RWPE2 (cell line): Measurements from ENCODE around the gene TSHZ1.

Source experiments
- ATAC-seq: fragments of 200-7000 bp; cut with Tn5 transposase; 3 replicates; pipeline ENCODE4 v1.9.1; 2021; ENCODE audit warnings: low read depth
- DNase-seq: peaks from one replicate; pipeline ENCODE4 v3.0.0-alpha.2; 2020; ENCODE audit warnings: low spot score
- H3K27ac ChIP-seq: fragments of 450-650 bp; 2 replicates; pipeline ENCODE4 v1.5.1; 2017; ENCODE audit warnings: mild to moderate bottlenecking; ENCODE audit not compliant: poor library complexity, severe bottlenecking
- H3K27me3 ChIP-seq: fragments of 250-450 bp; sonication (Bioruptor Pico); 2 replicates; pipeline ENCODE4 v1.5.1; 2021; ENCODE audit warnings: mild to moderate bottlenecking, moderate library complexity; ENCODE audit not compliant: insufficient read depth, poor library complexity, severe bottlenecking
- H3K36me3 ChIP-seq: fragments of 250-450 bp; sonication (Bioruptor Pico); 2 replicates; pipeline ENCODE4 v1.5.1; 2020; ENCODE audit warnings: low read depth, mild to moderate bottlenecking, moderate library complexity
- H3K4me1 ChIP-seq: fragments of 250-450 bp; sonication (Bioruptor Pico); 2 replicates; pipeline ENCODE4 v1.5.1; 2021; ENCODE audit warnings: mild to moderate bottlenecking, moderate library complexity; ENCODE audit not compliant: insufficient read depth, poor library complexity, severe bottlenecking
- H3K4me3 ChIP-seq: fragments of 250-450 bp; sonication (Bioruptor Pico); 2 replicates; pipeline ENCODE4 v1.5.1; 2021; ENCODE audit warnings: mild to moderate bottlenecking, moderate library complexity; ENCODE audit not compliant: severe bottlenecking
- H3K9me3 ChIP-seq: fragments of 250-450 bp; sonication (Bioruptor Pico); 2 replicates; pipeline ENCODE4 v1.5.1; 2021; ENCODE audit warnings: mild to moderate bottlenecking, moderate library complexity; ENCODE audit not compliant: severe bottlenecking
- CTCF ChIP-seq: fragments of 450-650 bp; IDR thresholded peaks from one replicate; pipeline ENCODE4 v1.5.1; 2017; ENCODE audit warnings: mild to moderate bottlenecking, moderate library complexity; ENCODE audit not compliant: poor library complexity, severe bottlenecking

The TSHZ1 gene

GRCh38 chr18:75226286-75226955, 15.8 kb downstream of the TSHZ1 start:
- ATAC-seq (no peak), DNase-seq (no peak)
- Histone ChIP-seq H3K27me3 (no peaks in the 10 kb centered on the region), H3K36me3 (no peaks in the 10 kb centered on the region), H3K4me1 (peaks cover 4% of the 10 kb centered on the region), H3K4me3 (no peak overlapping the region), H3K9me3 (no peaks in the 10 kb centered on the region), H3K27ac (no peak overlapping the region)
- no peak for TF ChIP-seq CTCF

GRCh38 chr18:75226956-75227316, 16.3 kb downstream of the TSHZ1 start:
- H3K9me3 ChIP-seq = no peaks in the 10 kb centered on the region
- no peaks in the 10 kb centered on the region for H3K36me3 ChIP-seq
- H3K4me1 ChIP-seq = no peaks in the 10 kb centered on the region
- H3K27ac ChIP-seq = no peak overlapping the region
- ATAC-seq (no peak), DNase-seq (no peak)
- H3K27me3 ChIP-seq = no peaks in the 10 kb centered on the region
- no peak for TF ChIP-seq CTCF
- H3K4me3 ChIP-seq = no peak overlapping the region

- no peaks in the 10 kb centered on the region for H3K27me3 ChIP-seq
- no peak overlapping the region for H3K27ac ChIP-seq
- DNase-seq = no peak
- no peaks in the 10 kb centered on the region for H3K4me1 ChIP-seq
- no peaks in the 10 kb centered on the region for H3K9me3 ChIP-seq
- no peak overlapping the region for H3K4me3 ChIP-seq
- ATAC-seq = no peak
- no peaks in the 10 kb centered on the region for H3K36me3 ChIP-seq
- TF ChIP-seq CTCF = no peak
Observed at GRCh38 chr18:75227535-75228296, 17.1 kb downstream of the TSHZ1 start.

- no peak overlapping the region for H3K4me3 ChIP-seq
- no peak for ATAC-seq
- H3K4me1 ChIP-seq = no peaks in the 10 kb centered on the region
- H3K27ac ChIP-seq = no peak overlapping the region
- no peaks in the 10 kb centered on the region for H3K36me3 ChIP-seq
- TF ChIP-seq CTCF = no peak
- no peaks in the 10 kb centered on the region for H3K27me3 ChIP-seq
- DNase-seq = no peak
- H3K9me3 ChIP-seq = no peaks in the 10 kb centered on the region
Observed at GRCh38 chr18:75228967-75229366, 18.4 kb downstream of the TSHZ1 start.

- Histone ChIP-seq H3K9me3 (no peaks in the 10 kb centered on the region), H3K27ac (no peak overlapping the region), H3K36me3 (no peaks in the 10 kb centered on the region), H3K4me3 (no peak overlapping the region), H3K27me3 (no peaks in the 10 kb centered on the region), H3K4me1 (no peaks in the 10 kb centered on the region)
- TF ChIP-seq CTCF = no peak
- DNase-seq = no peak
- no peak for ATAC-seq
Observed at GRCh38 chr18:75229437-75229836, 18.8 kb downstream of the TSHZ1 start.
